Measurements from ENCODE around the gene KCNJ5.

KCNJ5 gene

GRCh38 chr11:128946648-128947047, 55.5 kb downstream of the KCNJ5 start:
- no peaks in the 10 kb centered on the region for H3K36me3 ChIP-seq (ENCODE audit: low read length)
- H3K9me2 ChIP-seq (replicated peaks; ENCODE audit: insufficient read depth, low read length) = no peaks in the 10 kb centered on the region
- H3K27me3 ChIP-seq (ENCODE audit: low read length) = no peaks in the 10 kb centered on the region
- H3K4me2 ChIP-seq (ENCODE audit: low read depth, low read length, poor library complexity, severe bottlenecking) = no peak overlapping the region
- H3F3A ChIP-seq (ENCODE audit: insufficient read depth) = no peaks in the 10 kb centered on the region
- no peaks in the 10 kb centered on the region for H3K79me2 ChIP-seq (ENCODE audit: insufficient read depth, low read length)
- no peaks in the 10 kb centered on the region for H3K9me3 ChIP-seq (ENCODE audit: insufficient read depth, low read length)
- H3K9ac ChIP-seq (ENCODE audit: low read length) = no peak overlapping the region
- H2AFZ ChIP-seq (ENCODE audit: low read depth, low read length, severe bottlenecking) = no peak overlapping the region
- TF ChIP-seq, protein P1, sequence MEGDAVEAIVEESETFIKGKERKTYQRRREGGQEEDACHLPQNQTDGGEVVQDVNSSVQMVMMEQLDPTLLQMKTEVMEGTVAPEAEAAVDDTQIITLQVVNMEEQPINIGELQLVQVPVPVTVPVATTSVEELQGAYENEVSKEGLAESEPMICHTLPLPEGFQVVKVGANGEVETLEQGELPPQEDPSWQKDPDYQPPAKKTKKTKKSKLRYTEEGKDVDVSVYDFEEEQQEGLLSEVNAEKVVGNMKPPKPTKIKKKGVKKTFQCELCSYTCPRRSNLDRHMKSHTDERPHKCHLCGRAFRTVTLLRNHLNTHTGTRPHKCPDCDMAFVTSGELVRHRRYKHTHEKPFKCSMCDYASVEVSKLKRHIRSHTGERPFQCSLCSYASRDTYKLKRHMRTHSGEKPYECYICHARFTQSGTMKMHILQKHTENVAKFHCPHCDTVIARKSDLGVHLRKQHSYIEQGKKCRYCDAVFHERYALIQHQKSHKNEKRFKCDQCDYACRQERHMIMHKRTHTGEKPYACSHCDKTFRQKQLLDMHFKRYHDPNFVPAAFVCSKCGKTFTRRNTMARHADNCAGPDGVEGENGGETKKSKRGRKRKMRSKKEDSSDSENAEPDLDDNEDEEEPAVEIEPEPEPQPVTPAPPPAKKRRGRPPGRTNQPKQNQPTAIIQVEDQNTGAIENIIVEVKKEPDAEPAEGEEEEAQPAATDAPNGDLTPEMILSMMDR (IDR thresholded peaks at IDR 0.05; ENCODE audit: insufficient read depth, low read length, poor library complexity, severe bottlenecking) = no peak
- TF ChIP-seq EZH2phosphoT487 (conservative IDR thresholded peaks at IDR 0.05; ENCODE audit: low read length) = no peak
- H3K27ac ChIP-seq (ENCODE audit: low read depth, low read length) = no peak overlapping the region
- no peak overlapping the region for H3K4me3 ChIP-seq (ENCODE audit: insufficient read depth, low read length, poor library complexity, severe bottlenecking)
- no peaks in the 10 kb centered on the region for H4K20me1 ChIP-seq (ENCODE audit: low read depth, low read length)

DNA sequence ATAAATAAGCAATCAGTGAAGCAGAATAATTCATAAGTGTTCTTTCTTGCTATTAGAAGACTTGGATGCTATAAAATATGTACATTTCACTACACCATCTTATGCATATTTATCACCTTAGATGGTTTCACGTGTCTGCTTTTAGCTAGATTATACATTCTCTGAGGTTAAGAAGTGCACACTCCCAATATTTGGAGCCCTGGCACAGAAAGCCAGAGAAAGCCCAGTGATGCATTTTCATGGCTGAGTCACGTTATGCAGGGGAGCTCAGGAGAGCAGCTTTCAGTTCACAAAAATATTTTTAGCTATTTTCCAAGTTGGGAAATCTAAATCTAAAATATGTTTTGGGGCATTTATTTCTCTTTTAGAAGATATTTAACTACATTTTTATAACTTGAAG, 56.6 kb downstream of the KCNJ5 start:
- Histone ChIP-seq H3K27ac (ENCODE audit: low read depth, low read length) (no peak overlapping the region), H4K20me1 (ENCODE audit: low read depth, low read length) (no peaks in the 10 kb centered on the region), H3K9me2 (replicated peaks; ENCODE audit: insufficient read depth, low read length) (no peaks in the 10 kb centered on the region), H3F3A (ENCODE audit: insufficient read depth) (no peaks in the 10 kb centered on the region), H3K4me2 (ENCODE audit: low read depth, low read length, poor library complexity, severe bottlenecking) (no peak overlapping the region), H3K27me3 (ENCODE audit: low read length) (no peaks in the 10 kb centered on the region), H3K9ac (ENCODE audit: low read length) (no peak overlapping the region), H3K79me2 (ENCODE audit: insufficient read depth, low read length) (no peaks in the 10 kb centered on the region), H3K9me3 (ENCODE audit: insufficient read depth, low read length) (no peaks in the 10 kb centered on the region), H2AFZ (ENCODE audit: low read depth, low read length, severe bottlenecking) (no peak overlapping the region), H3K4me3 (ENCODE audit: insufficient read depth, low read length, poor library complexity, severe bottlenecking) (no peak overlapping the region), H3K36me3 (ENCODE audit: low read length) (no peaks in the 10 kb centered on the region)
- TF ChIP-seq EZH2phosphoT487 (conservative IDR thresholded peaks at IDR 0.05; ENCODE audit: low read length) = no peak
- TF ChIP-seq, protein P1 (IDR thresholded peaks at IDR 0.05; ENCODE audit: insufficient read depth, low read length, poor library complexity, severe bottlenecking) = no peak

DNA sequence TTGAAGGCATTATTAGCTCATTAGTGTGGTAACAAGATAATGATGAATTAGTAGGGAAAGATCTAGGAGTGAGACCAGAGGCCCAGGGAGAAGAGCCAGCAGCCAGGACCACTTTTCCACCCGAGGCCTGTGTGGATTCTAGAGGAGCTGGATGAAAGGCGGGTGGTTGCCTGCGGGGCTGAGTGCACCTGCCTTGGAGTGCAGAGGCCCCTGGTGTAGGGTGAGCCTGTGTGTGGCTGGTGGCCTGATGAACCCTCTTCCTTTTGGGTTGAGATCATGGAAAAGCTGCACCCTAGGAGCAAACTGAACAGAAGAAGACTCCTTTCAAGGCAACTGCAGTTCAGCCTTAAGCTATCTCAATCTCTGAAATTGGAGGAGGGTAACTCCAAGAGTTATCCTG, 57.4 kb downstream of the KCNJ5 start:
- no peaks in the 10 kb centered on the region for H3K36me3 ChIP-seq (ENCODE audit: low read length)
- no peak overlapping the region for H3K27ac ChIP-seq (ENCODE audit: low read depth, low read length)
- H3K4me3 ChIP-seq (ENCODE audit: insufficient read depth, low read length, poor library complexity, severe bottlenecking) = no peak overlapping the region
- no peaks in the 10 kb centered on the region for H3F3A ChIP-seq (ENCODE audit: insufficient read depth)
- no peaks in the 10 kb centered on the region for H3K9me2 ChIP-seq (replicated peaks; ENCODE audit: insufficient read depth, low read length)
- H3K4me2 ChIP-seq (ENCODE audit: low read depth, low read length, poor library complexity, severe bottlenecking) = no peak overlapping the region
- H3K9ac ChIP-seq (ENCODE audit: low read length) = no peak overlapping the region
- no peaks in the 10 kb centered on the region for H3K79me2 ChIP-seq (ENCODE audit: insufficient read depth, low read length)
- H2AFZ ChIP-seq (ENCODE audit: low read depth, low read length, severe bottlenecking) = no peak overlapping the region
- no peaks in the 10 kb centered on the region for H3K27me3 ChIP-seq (ENCODE audit: low read length)
- TF ChIP-seq, protein P1 (IDR thresholded peaks at IDR 0.05; ENCODE audit: insufficient read depth, low read length, poor library complexity, severe bottlenecking) = no peak
- no peak for TF ChIP-seq EZH2phosphoT487 (conservative IDR thresholded peaks at IDR 0.05; ENCODE audit: low read length)
- H3K9me3 ChIP-seq (ENCODE audit: insufficient read depth, low read length) = no peaks in the 10 kb centered on the region
- no peaks in the 10 kb centered on the region for H4K20me1 ChIP-seq (ENCODE audit: low read depth, low read length)
